Fibroblast of lung (primary cell): ENCODE measurements around the gene TBR1. TPM values are rescaled to one million over a fixed set of nuclear protein-coding genes. Genes with fewer than 3 reads are reported as not detected.

Experiments used
- DNase-seq, 2 donors: peaks; one replicate each; pipeline versions ENCODE4 v3.0.0 to v3.0.0-alpha.2; 2010; ENCODE audit warnings: low read depth in 2 of 2
- H2AFZ ChIP-seq: 2 replicates; pipeline ENCODE4 v1.5.1; 2012; ENCODE audit warnings: low read length, control low read depth, inconsistent platforms
- H3K27ac ChIP-seq: 2 replicates; pipeline ENCODE4 v1.5.1; 2011; ENCODE audit warnings: low read length, control low read depth; ENCODE audit not compliant: insufficient read depth
- H3K27me3 ChIP-seq: 2 replicates; pipeline ENCODE4 v1.5.1; 2011; ENCODE audit warnings: mild to moderate bottlenecking, low read length; ENCODE audit not compliant: control insufficient read depth, insufficient read depth
- H3K36me3 ChIP-seq: 2 replicates; pipeline ENCODE4 v1.5.1; 2011; ENCODE audit warnings: low read length; ENCODE audit not compliant: control insufficient read depth, insufficient read depth
- H3K4me1 ChIP-seq: 2 replicates; pipeline ENCODE4 v1.5.1; 2011; ENCODE audit warnings: low read length; ENCODE audit not compliant: control insufficient read depth, insufficient read depth; ENCODE audit errors: extremely low read depth
- H3K4me2 ChIP-seq: 2 replicates; pipeline ENCODE4 v1.5.1; 2011; ENCODE audit warnings: low read length, control low read depth; ENCODE audit not compliant: insufficient read depth; ENCODE audit errors: extremely low read depth
- H3K4me3 ChIP-seq, 4 experiments: fragments of 200-600 bp in 1 of 4; sonication (generic) in 1 of 4; replicated peaks in 1 of 4; 2 replicates each; pipeline ENCODE4 v1.5.1; 2011 to 2016; ENCODE audit warnings: low read length in 4 of 4, low read depth in 3 of 4, mild to moderate bottlenecking in 3 of 4, control low read depth in 2 of 4, inconsistent platforms in 1 of 4, mixed read lengths in 1 of 4; ENCODE audit not compliant: insufficient read depth in 1 of 4; ENCODE audit errors: control extremely low read depth in 1 of 4
- H3K79me2 ChIP-seq: 2 replicates; pipeline ENCODE4 v1.5.1; 2012; ENCODE audit warnings: mild to moderate bottlenecking, low read length, inconsistent platforms; ENCODE audit not compliant: control insufficient read depth, insufficient read depth
- H3K9ac ChIP-seq: 2 replicates; pipeline ENCODE4 v1.5.1; 2011; ENCODE audit warnings: mild to moderate bottlenecking, low read length, control low read depth; ENCODE audit not compliant: insufficient read depth
- H3K9me3 ChIP-seq: 2 replicates; pipeline ENCODE4 v1.5.1; 2012; ENCODE audit warnings: low read depth, low read length; ENCODE audit not compliant: control insufficient read depth, insufficient read depth
- H4K20me1 ChIP-seq: 2 replicates; pipeline ENCODE4 v1.5.1; 2011; ENCODE audit warnings: low read length; ENCODE audit not compliant: control insufficient read depth, insufficient read depth; ENCODE audit errors: extremely low read depth
- EZH2 ChIP-seq: IDR thresholded peaks from 2 replicates; pipeline ENCODE4 v1.5.1; 2012; ENCODE audit warnings: low read length, control low read depth, mild to moderate bottlenecking; ENCODE audit errors: missing control alignments
- polyA plus RNA-seq, 2 donors: library from polyadenylated mRNA; depleted of rRNA in 1 of 2; stranded (reverse) in 1 of 2; unstranded in 1 of 2; fragments of >200 nt; gene quantifications; 2 replicates each; pipeline ENCODE4 v1.2.1, GENCODE V29; 2011 to 2012; ENCODE audit warnings: missing spikeins in 1 of 2
- total RNA-seq: library from RNA; depleted of rRNA; stranded (reverse); fragments of >200 nt; gene quantifications from 2 replicates; pipeline ENCODE4 v1.2.1, GENCODE V29; 2014
- TF ChIP-seq, protein P1 (sequence below), 2 donors: IDR thresholded peaks in 1 of 2; conservative IDR thresholded peaks in 1 of 2; 1 replicate in 1 of 2; 2 replicates in 1 of 2; pipeline ENCODE4 v1.5.1; 2011 to 2012; ENCODE audit warnings: low read length in 2 of 2, control low read depth in 1 of 2, inconsistent platforms in 1 of 2, low read depth in 1 of 2, mild to moderate bottlenecking in 1 of 2

TBR1 gene
- total and polyA plus RNA-seq, 2 donors (not counting 1 experiment from before 2014, with no cell fraction given): not detected

DNA sequence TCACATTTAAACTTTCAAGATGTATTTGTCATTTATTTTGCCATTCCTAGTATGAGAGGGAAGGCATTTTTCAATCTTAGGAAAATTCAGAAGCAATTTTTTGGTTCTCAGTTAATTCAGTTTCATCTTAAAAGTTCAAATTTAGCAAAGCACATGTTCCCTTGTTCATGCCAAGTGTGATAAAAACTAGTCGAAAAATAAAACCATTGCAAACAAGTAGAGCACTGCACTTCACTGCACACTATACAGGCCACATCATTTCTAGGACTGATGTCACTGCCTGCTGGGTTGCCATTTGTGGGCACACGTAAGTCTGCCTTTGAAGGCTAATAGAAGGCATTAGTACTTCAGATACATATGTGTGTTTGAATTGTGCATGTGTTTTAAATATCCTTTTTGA lies 14.3 kb downstream of the TBR1 start:
- Histone ChIP-seq H3K36me3 (no peaks in the 10 kb centered on the region), H3K9me3 (no peaks in the 10 kb centered on the region), H2AFZ (no peak overlapping the region), H3K27me3 (peaks cover 30% of the 10 kb centered on the region), H4K20me1 (peaks cover 2% of the 10 kb centered on the region), H3K79me2 (no peaks in the 10 kb centered on the region), H3K4me2 (no peak overlapping the region), H3K9ac (no peak overlapping the region), H3K4me1 (no peaks in the 10 kb centered on the region), H3K4me3 (no peak overlapping the region), H3K27ac (no peak overlapping the region)
- no peak for TF ChIP-seq EZH2
- TF ChIP-seq, protein P1, sequence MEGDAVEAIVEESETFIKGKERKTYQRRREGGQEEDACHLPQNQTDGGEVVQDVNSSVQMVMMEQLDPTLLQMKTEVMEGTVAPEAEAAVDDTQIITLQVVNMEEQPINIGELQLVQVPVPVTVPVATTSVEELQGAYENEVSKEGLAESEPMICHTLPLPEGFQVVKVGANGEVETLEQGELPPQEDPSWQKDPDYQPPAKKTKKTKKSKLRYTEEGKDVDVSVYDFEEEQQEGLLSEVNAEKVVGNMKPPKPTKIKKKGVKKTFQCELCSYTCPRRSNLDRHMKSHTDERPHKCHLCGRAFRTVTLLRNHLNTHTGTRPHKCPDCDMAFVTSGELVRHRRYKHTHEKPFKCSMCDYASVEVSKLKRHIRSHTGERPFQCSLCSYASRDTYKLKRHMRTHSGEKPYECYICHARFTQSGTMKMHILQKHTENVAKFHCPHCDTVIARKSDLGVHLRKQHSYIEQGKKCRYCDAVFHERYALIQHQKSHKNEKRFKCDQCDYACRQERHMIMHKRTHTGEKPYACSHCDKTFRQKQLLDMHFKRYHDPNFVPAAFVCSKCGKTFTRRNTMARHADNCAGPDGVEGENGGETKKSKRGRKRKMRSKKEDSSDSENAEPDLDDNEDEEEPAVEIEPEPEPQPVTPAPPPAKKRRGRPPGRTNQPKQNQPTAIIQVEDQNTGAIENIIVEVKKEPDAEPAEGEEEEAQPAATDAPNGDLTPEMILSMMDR (conservative IDR thresholded peaks at IDR 0.05 in 1 of 2, IDR thresholded peaks at IDR 0.05 in 1 of 2; ENCODE audit: low read depth in 1 of 2, low read length in 2 of 2): no peak
- no peak for DNase-seq

DNA sequence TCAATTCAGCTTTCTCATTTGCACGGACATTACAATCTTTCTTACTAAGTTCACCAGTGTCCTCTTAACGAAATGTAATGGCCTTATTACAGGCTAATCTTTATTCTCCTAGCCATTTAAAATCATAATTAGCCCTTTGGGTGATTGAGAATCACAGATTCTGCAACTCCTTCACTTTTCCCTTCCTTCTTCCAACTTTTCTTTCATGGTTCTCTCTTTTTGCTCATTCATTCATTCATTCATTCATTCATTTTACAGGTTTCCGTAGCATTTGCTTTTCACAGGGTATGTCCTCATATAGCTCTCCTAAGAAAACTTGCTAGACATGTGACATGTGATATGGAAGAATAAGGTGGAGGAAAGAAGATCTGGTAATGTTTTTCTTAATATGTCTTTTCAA lies 16.0 kb downstream of the TBR1 start:
- Histone ChIP-seq H3K27ac (no peak overlapping the region), H3K4me1 (no peaks in the 10 kb centered on the region), H4K20me1 (peaks cover 2% of the 10 kb centered on the region), H3K9me3 (no peaks in the 10 kb centered on the region), H3K4me2 (no peak overlapping the region), H3K27me3 (peaks cover 19% of the 10 kb centered on the region), H2AFZ (no peak overlapping the region), H3K4me3 (no peak overlapping the region), H3K36me3 (no peaks in the 10 kb centered on the region), H3K9ac (no peak overlapping the region), H3K79me2 (no peaks in the 10 kb centered on the region)
- TF ChIP-seq, protein P1 (conservative IDR thresholded peaks at IDR 0.05 in 1 of 2, IDR thresholded peaks at IDR 0.05 in 1 of 2; ENCODE audit: low read depth in 1 of 2, low read length in 2 of 2): no peak
- no peak for TF ChIP-seq EZH2
- DNase-seq: no peak

DNA sequence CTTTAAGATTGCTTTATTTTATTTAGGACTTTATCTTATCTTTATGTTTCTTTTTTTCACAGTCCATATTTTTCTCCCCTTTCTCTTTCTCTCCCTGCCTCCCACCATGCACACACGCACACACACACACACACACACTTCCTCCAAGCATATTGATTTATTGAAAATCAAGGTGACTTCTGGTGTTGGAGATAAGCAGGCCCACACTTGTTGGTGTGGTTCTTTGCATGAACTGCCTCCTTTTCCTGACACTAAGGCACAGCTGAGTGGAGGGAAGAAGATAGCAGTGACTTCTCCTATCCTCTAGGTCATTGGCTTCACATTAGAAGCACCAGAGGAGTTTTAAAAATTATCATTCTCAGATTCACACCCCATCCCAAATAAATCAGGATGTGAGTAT lies 18.0 kb downstream of the TBR1 start:
- Histone ChIP-seq H2AFZ (no peak overlapping the region), H3K9me3 (no peaks in the 10 kb centered on the region), H4K20me1 (peaks cover 2% of the 10 kb centered on the region), H3K4me2 (no peak overlapping the region), H3K36me3 (no peaks in the 10 kb centered on the region), H3K27ac (no peak overlapping the region), H3K9ac (no peak overlapping the region), H3K4me1 (no peaks in the 10 kb centered on the region), H3K79me2 (no peaks in the 10 kb centered on the region), H3K4me3 (no peak overlapping the region), H3K27me3 (peaks cover 2% of the 10 kb centered on the region)
- TF ChIP-seq EZH2: no peak
- TF ChIP-seq, protein P1 (conservative IDR thresholded peaks at IDR 0.05 in 1 of 2, IDR thresholded peaks at IDR 0.05 in 1 of 2; ENCODE audit: low read depth in 1 of 2, low read length in 2 of 2): no peak
- no peak for DNase-seq
